HG03025 (cell line): Measurements from ENCODE around the gene ISG20L2.
"Not testable (repeated sequence)": the region's sequence is repeated elsewhere in the genome, so short reads cannot be mapped to it uniquely, and the experiment has no call there.

Experiments used
- ATAC-seq: cut with Tn5 transposase; IDR thresholded peaks from one replicate; pipeline ENCODE4 v1.9.1; 2021; ENCODE audit warnings: mild to moderate bottlenecking, moderate library complexity; ENCODE audit not compliant: unreplicated experiment, low FRiP score

Gene ISG20L2, protein sequence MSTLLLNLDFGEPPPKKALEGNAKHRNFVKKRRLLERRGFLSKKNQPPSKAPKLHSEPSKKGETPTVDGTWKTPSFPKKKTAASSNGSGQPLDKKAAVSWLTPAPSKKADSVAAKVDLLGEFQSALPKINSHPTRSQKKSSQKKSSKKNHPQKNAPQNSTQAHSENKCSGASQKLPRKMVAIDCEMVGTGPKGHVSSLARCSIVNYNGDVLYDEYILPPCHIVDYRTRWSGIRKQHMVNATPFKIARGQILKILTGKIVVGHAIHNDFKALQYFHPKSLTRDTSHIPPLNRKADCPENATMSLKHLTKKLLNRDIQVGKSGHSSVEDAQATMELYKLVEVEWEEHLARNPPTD

DNA sequence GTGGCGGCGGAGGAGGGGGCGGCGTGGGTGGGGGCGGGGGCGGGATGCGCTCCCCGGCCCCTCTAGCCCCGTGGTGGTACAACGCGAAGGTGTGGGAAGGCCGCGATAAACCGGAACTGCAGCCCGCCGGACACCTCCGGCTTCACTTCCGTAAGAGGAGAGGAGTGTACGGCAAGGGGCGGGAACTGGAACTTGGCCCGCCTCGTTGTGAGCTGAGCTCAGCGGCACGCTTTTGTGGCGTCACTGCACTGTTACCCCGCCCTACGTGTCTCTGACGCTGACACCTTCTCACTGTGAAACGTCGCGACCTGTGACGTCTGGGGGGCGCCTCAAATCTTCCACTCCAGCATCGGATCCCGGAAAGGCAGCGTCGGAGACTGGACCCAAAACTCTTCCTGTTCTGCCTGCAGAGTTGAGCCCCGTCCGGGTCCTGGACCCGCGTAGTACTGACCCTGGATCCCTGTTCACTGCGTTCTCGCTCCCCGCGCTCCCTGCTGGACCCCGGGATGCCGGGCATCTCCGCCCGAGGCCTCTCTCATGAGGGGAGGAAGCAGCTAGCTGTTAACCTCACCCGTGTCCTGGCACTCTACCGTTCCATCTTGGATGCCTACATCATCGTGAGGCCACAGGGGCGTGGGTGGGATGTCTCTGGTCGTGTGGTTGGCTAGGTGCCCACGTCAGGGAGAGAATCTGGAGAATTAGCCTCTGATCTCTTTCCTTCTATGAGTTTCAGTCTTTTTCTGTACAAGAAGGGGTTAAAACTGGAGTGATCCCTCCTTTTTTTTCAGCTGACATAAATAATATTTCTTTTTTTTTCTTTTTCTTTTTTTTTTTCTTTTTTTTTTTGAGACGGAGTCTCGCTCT lies at the start of gene ISG20L2:
ISG20L2 (minus strand) TSS at position 168 of the 864 bp plus-strand sequence. CDS start 1,114 bp downstream, outside the sequence.
- ATAC-seq, result peak; percentile 85

DNA sequence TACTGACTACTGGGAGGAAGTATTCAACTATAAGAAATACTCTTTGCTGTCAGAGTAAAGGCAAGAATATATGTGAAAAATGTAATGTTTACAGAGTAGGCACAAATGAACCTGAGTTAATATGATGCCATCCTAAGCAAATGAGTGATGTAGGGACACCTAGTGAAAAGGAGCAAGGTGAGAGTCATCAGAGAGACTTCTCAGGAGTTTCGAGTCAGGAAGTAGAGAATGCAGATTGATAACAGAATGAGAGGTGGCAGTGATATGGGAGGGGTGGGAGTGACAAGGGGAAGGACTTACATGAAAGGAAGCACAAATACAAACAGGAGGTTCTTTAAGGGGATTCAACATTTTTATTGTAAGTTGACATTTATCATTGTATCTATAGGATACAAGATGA lies 49.0 kb upstream of the ISG20L2 start:
- no peak for ATAC-seq

DNA sequence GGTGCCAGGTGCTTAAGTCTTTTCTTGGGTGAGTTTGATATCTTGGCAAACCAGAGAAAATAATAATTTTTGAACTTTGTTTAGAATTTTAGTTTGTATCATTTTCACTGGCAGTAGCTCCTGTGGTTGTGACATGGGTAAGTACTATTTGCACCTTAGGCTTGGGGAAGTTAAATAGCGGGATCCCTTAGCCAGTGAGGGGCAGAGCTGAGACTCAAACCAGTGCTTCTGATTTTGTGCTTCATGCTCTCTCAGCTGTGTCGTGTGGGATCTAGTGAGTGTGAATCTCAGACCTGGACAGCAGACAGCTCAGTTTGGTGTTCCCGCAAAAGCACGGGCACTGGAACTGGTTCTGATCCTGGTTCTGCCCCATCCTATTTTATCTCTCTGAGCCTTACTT lies 48.4 kb upstream of the ISG20L2 start:
- ATAC-seq, result no peak

DNA sequence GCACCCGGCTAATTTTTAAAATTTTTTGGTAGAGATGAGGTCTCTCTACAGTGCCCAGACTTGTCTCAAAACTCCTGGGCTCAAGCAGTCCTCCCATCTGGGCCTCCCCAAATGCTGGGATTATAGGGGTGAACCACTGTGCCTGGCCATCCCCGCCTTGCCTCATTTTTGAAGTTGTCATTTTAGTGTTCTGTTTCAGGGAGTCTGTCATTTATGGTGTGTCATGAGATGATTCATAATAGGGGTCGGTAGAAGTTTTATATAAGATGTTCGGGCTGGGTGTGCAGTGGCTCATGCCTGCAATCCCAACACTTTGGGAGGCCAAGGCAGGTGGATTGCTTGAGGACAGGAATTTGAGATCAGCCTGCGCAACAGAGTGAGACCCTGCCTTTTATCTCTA lies 47.2 kb upstream of the ISG20L2 start:
- ATAC-seq, result no peak

DNA sequence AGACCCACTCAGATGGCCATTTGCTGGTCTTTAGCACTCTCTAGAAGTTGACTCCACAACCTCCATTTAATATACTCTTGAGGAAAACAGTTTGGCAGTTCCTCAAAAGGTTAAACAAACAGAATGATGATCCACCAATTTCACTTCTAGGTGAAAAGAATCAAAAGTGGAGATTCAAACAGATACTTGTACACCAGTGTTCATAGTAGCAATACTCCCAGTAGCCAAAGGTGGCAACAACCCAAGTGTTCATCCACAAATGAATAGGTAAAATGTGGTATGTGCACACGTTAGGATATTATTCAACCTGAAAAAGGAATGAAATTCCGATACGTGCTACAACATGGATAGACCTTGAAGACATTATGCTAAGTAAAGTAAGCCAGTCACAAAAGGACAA lies 45.0 kb upstream of the ISG20L2 start:
- no peak for ATAC-seq

DNA sequence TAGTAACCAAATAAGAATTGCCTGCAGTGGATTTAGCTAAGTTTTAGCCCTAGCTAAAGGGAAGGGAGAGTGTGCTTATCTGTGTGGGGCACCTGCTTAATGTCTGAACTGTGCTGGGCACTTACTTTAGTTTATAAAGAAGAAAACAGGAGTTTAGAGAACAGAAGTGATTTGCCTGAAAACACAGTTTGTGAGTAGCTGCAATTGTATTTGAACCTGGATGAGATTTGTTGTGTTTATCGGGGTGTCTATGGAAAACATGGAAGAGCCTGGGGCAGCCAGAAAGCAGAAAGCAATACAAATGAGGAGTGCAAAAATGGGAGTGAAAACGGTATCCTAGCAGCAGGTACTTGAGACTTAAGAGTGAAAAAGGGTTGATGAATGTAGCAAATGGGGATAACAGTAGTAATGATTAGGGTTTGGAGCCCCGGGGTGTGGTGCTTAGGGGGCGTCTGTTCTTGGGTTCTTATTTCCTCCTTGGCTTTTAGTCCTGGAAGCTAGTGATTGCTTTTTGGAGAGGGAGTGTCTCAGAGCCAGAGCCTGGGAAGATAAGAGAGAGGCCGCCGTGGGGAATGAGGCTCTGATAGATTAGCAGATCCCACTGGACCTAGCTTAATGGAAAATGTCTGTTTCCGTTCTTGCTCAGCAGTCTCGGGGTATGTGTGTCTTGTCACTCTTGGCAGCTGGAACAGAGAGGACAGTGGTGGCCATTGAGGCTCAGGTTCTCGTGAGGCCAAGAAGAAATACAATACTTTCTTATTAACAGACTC lies 44.3 kb upstream of the ISG20L2 start:
- ATAC-seq, result no peak

DNA sequence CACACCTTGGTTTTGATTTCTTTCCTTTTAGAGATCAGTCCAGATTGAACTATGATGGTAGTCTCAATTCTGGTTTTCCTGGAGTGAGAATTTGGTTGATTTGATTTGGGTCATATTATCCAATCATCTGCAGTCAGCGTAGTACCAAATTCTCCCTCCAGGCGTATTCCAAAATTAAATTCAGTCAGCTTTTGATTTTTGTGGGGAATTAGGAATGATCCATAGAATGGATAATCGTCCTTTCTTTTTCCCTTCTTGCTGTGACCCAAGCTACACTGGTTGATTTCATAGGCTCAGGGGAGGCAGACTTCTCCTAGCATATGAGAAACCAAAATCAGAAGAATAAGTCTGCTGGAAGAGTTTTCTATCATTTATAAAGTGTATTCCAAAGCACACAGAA lies 43.7 kb upstream of the ISG20L2 start:
- ATAC-seq, result no peak

DNA sequence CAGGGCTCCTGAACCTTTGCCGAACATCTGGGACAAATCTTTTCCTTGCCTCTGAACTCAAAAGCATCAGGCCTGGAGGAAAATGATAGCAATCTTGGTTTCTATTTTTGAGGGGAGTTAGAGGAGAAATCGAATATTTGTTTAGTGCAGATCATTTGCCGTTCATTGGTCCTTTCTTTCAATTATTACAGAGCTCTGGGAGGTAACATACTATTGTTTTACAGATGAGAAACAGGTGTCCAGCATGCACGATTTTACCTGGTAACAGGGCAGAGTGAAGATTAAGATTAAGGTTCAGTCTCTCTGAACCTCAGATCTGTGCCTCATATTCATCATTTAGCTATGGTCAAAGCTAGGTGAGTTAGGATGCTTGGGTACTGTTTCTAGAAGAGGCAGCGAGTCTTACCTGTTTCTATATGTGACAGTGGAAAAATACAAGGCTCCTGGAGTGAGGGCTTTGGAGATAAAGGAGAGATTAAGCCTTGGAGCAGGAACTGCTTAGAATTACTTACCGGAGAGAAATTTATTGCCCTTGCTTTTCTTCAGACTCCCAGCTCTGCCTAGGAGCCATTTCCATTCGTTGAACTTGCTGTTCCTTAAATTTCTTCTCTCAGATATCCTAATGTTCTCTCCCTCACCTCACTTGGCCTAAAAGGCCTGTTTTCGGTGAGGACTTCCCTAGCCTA lies 40.2 kb upstream of the ISG20L2 start:
- no peak for ATAC-seq

DNA sequence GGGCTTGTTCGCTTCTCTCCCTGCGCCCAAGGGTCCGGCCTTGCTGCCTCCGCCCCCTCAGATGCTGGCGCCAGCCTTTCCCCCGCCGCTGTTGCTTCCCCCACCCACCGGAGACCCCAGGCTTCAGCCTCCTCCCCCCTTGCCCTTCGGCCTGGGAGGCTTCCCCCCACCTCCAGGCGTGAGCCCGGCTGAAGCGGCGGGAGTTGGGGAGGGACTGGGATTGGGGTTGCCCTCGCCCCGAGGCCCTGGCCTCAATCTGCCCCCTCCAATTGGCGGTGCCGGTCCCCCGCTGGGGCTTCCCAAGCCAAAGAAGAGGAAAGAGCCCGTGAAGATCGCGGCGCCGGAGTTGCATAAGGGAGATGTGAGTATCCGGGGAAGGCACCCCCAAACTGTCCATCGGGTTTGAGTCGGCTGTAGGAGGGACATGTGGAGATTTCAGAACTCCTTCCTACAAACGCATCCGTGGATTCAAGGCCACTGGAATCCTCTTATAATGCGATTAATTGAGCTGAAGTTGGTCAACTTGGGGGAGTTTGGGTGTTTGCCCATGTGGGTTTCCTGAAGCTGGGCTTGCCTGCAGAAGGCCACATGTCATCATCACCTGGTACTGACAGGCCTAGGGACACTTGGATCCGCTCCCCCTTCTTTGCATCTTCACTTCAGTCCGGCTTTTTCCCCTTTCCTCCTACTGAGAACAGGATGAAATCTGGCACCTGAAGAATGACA lies 39.5 kb upstream of the ISG20L2 start:
- ATAC-seq, result peak; percentile 3

DNA sequence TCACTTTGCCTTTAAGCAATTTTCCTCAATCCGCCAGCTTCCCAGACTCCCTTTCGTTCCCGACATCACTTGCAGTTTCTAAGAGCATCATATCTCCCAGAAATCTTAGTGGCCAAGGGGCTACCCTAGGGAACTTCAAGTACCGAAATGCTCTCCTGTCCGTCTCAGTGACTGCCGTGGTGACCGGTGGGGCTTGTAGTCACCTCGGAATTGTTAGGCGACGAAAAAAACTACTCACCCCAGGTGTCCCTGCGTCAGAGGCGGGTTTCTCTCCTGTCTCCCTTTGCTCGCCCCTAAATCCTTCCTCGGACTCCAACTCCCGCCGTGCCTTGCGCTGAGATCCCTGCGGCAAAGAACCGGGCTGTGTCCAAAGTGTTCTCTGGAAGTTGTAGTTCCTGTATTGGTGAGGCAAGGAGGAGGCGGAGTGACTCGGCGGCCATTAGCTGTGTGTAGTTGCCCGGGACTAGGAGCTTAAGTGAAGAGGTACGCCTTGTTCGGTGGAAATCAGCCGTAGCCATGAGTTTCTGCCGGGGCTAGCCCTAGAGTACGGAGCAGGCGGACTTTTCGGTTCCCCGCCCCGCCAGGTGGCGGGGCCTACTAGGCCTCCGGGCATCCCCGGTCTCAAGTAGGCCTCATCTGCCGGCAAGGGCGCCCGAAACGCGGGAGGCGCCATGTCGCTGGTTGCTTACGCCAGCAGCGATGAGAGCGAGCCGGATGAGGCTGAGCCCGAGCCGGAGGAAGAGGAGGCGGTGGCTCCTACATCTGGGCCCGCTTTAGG lies 38.7 kb upstream of the ISG20L2 start, which contains the start of gene PRCC:
PRCC (plus strand) TSS at position 435 of the 778 bp plus-strand sequence; CDS start at position 672, 237 bp downstream.
- ATAC-seq, result peak; percentile 92

DNA sequence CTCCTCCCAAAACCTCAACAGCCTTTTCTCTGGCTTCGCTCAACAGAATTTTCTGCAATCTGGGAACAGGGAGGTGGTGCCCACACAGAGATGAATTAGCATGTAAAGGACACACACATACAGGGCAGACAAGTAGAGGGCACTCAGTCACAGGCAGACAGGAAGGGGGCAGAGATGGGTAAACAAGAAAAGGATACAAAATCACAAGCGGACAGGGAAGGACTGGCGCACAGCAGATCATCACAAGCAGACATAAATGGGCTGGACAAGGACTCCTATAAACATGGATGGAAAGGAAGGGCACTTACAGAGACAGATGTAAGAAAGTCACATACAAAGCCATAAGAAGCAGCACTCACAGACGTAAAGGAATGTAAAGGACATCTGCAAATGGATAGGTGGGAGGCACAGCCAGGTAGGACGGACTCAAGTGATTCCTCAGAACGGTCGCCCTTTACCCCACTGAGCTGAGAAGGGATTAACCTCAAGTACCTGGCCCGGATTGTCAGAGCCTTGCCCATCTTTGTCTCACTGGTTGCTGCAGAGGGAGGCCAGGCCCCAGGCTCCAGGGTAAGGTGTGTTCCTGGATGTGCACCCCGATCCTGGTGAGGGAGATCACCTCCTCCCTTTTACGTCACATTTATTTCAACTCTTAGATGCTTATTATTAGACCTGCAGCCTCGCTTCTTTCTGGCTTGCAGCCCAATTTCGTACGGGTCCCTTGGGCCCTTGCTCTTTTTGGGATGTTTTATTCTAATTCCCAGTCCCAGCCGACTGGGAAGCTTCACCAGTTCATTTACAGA lies 37.9 kb upstream of the ISG20L2 start:
- no peak for ATAC-seq

DNA sequence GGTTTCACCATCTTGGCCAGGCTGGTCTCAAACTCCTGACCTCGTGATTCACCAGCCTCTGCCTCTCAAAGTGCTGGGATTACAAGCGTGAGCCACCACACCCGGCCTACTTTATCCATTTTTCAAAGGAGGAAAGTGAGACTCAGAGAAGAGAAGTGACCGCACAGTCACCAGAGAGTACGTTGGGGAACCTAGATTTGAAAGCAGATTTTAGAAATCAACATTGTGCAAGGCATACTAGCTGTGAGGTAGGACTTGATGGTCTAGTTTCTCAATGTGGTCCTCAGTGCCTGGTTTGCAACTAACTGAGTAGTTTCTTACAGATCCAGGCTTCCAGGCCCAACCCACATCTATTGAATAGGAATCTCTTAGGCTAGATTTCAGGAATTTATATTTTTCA lies 37.1 kb upstream of the ISG20L2 start:
- no peak for ATAC-seq

DNA sequence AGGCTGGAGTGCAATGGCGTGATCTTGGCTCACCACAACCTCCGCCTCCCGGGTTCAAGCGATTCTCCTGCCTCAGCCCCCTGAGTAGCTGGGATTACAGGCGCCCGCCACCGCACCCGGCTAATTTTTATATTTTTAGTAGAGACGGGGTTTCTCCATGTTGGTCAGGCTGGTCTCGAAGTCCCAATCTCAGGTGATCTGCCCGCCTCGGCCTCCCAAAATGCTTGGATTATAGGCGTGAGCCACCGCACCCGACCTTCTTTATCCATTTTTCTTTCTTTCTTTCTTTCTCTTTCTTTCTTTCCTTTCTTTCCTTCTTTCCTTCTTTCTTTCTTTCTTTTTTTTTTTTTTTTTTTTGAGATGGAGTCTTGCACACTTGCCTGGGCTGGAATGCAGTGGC lies 36.6 kb upstream of the ISG20L2 start:
- ATAC-seq, result not testable (repeated sequence)

DNA sequence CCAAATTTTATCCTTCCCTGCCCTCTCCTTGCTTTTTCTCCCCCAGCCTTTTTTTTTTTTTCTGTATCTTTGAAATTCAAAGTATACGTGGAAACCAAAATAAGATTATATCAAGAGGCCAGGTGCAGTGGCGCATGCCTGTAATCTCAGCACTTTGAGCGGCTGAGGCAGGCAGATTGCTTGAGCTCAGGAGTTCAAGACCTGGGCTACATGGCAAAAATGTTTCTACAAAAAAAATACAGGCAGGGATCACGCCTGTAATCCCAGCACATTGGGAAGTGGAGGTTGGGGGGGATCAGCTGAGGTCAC lies 32.2 kb upstream of the ISG20L2 start:
- no peak for ATAC-seq

DNA sequence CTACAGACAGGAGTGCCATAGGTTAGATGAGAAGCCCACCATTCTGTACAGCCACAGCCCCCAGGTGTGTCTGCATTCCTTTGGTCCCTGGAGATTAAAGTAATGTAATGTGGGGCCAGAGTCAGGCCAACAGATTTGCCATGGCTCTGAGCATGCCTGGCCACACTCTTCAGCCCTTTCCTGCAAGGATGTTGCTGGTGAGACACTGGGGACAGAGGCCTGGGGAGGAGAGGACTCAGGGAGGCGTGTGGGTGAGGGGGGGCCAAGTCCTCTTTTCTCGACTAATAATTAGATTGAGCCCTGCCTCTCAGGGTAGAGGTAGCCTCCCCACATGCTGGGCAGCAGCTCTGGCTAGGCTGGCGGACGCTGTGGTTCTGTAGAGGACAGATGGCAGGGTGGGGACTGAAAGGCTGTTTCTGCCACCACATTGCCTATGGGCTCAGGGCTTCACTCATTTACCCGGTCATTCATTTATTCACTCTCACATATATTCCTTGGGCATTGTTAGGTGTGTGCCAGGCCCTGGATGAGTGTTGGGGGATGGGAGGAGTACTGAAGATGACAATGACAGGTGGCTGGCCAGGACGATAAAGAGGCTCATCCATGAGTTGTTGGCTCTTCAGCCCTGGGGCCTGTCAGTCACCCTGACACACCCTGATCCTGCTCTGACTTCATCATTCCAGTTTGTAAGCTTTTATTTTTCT lies 31.7 kb upstream of the ISG20L2 start:
- ATAC-seq, result no peak

DNA sequence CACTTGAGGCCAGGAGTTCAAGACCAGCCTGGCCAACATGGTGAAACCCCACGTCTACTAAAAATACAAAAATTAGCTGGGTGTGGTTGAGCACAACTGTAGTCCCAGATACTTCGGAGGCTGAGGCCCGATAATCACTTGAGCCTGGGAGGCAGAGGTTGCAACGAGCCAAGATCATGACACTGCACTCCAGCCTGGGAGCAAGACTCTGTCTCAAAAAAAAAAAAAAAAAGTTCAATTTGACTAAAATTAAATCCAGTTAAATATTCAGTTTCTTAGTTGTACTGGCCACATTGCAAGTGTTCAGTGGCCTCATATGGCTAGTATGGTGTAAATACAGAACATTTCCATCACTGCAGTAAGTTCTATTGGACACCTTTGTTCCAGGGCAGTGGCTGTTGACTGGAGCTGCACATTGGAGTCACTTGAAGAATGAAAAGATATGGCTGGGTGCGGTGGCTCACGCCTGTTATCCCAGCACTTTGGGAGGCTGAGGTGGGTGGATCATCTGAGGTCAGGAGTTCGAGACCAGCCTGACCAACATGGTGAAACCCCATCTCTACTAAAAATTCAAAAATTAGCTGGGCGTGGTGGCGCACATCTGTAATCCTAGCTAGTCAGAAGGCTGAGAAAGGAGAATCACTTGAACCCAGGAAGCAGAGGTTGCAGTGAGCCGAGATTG lies 29.1 kb upstream of the ISG20L2 start:
- ATAC-seq, result not testable (repeated sequence)

DNA sequence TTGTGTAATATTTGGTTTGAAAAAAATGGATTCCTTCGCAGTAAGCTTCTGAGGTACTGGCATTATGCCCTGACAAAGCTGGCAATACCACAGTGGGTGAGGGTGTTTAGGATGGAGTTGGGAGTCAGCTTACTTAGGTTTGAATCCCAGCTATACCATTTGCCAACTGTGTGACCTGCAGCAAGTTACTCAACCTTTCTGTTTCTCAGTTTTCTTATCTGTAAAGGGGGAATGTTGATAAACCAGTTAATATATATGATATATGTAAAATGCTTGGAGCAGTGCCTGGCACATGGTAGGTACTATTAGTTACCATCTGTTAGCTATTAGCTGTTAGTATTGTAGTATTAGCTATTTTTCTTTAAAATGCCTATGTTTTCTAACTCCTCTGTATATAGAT lies 27.8 kb upstream of the ISG20L2 start:
- ATAC-seq, result no peak
